Upper lobe of left lung (tissue), 4 donors: ENCODE measurements around the gene ARPC1B.

Experiments used
- CTCF ChIP-seq, 6 experiments: fragments of 450-650 bp in 4 of 6; fragments of 200-600 bp in 2 of 6; sonication (generic) in 2 of 6; IDR thresholded peaks; one replicate each; pipeline ENCODE4 v1.5.1; 2016 to 2019; ENCODE audit warnings: antibody characterized with exemption in 6 of 6
- EP300 ChIP-seq, 4 donors: sonication (generic); formaldehyde crosslinking; IDR thresholded peaks; one replicate each; pipeline ENCODE4 v1.5.1; 2017; ENCODE audit warnings: antibody characterized with exemption in 4 of 4, control low read depth in 2 of 4
- POLR2A ChIP-seq, 4 donors: fragments of 450-650 bp; IDR thresholded peaks; one replicate each; pipeline ENCODE4 v1.5.1; 2016 to 2017; ENCODE audit warnings: antibody characterized with exemption in 4 of 4, mild to moderate bottlenecking in 2 of 4
- POLR2AphosphoS5 ChIP-seq, 2 donors: sonication (generic); formaldehyde crosslinking; IDR thresholded peaks; one replicate each; pipeline ENCODE4 v1.5.1; 2017; ENCODE audit warnings: antibody characterized with exemption in 2 of 2

DNA sequence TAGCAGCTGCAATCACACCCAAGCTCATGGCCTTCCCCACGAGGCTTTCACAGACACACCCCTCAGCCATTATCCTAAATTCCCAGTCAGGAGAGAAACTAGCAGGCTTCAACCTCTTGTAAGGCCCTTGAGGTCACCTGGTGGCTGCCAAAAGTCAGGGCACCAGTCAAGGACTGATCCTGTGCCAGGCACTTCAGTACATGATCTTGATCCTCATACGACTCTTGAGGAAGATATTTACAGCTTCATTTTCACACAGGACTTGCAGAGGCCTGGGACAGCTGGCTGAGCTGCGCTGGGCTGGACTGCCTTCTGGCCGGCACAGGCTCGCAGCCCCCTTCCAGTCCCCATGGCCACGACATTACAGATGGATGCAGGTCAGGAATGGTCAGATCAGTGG, 25.1 kb downstream of the ARPC1B start:
- no peak for TF ChIP-seq CTCF (IDR thresholded peaks at IDR 0.05)
- peak in 1 of 2 donors; percentile 12 for TF ChIP-seq POLR2AphosphoS5 (IDR thresholded peaks at IDR 0.05)
- peak in 1 of 4 donors; percentile 45 for TF ChIP-seq EP300 (IDR thresholded peaks at IDR 0.05)
- TF ChIP-seq POLR2A (IDR thresholded peaks at IDR 0.05) = no peak
